ENCODE data around the gene ZFR2.
A peak's percentile ranks its signal among the peaks of the same experiment; 100 is the strongest.
"Not testable (repeated sequence)": the region's sequence is repeated elsewhere in the genome, so short reads cannot be mapped to it uniquely, and the experiment has no call there.

ZFR2 gene

GRCh38 chr19:3834349-3835054, 34.3 kb downstream of the ZFR2 start:
- DNase-seq, result no peak

DNA sequence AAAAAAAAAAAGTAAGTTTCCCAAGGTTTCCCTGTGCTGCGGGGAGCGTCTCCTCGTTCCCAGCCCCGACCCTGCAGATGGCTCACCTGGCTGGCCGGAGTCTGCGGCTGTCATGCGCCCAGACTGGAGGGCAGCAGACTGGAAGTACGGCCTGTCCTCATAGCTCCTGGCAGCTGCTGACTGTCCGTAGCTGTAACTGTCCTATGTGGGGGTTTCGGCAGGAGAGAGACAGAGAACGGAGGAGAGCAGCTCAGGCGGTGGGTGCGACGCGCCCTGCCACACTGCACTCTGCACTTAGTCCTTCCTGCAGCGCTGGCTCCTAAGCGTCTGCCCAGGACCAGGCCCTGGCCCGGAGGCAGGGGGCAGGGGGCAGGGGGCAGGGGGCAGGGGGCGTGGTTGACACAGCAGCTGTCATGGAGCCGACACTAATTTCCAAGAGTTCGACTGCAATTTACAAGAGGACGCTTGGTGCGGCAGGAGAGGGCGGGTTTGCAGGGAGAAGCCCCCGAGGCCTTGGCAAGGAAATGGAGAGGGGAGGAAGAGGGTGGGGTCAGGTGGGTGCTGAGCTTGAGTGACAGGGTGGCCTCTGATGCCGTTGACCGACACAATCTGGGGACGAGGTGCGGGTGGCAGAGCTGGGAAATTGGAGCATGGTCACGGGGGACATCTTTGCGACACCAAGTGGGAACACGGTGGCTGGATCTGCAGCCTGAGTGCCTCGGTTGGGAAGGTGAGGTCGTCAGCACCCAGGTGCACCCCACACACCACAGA, 35.1 kb downstream of the ZFR2 start:
- no peak for DNase-seq

GRCh38 chr19:3832001-3832400, 36.8 kb downstream of the ZFR2 start:
- DNase-seq, result no peak

- DNase-seq, result no peak
Observed at GRCh38 chr19:3831601-3832000, 37.2 kb downstream of the ZFR2 start.

DNA sequence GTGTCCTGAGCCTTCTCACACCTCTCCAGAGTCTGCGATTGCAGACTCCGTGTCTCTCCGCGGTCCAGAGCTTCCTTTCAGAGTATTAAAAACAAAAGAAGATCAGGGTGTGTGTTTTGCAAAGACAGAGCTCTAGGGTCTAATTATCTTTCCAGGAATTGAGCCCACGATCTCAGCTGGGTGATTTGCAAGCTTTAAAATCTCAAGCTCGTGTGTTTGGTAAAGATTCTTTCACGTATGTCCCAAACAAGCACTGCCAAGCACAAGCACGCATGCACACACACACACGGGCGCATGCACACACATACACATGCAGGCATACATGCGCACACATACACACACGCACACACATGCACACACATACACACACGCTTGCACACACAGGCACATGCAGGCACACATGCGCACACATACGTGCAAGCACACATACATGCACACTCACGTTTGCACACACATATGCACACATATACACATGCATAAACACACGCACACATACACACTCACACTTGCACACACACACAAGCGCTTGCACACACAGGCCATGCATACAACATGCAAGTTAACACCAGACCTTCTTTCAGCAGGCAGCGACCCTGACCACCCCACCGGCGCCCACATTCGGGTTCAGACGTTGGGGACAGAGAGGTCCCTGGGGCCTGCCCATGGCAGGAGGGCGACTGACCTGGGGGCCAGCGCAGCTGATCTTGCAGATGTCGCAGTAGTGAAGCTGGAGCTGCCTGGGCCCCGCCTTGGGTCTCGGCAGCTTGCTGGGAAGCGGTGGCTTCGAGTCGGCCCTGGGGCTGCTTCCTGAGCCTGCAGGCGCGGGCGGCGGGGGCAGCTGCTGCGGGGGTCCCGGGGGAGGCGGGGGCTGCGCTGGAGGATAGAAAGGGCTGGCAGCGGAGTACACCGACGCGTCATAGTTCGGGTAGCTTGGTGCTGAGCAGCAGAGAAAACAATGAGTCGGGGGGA, 37.9 kb downstream of the ZFR2 start:
- DNase-seq, result no peak

- no peak for DNase-seq
Observed at GRCh38 chr19:3827306-3827705, 41.5 kb downstream of the ZFR2 start.

GRCh38 chr19:3826163-3826562, 42.7 kb downstream of the ZFR2 start:
- no peak for DNase-seq

DNA sequence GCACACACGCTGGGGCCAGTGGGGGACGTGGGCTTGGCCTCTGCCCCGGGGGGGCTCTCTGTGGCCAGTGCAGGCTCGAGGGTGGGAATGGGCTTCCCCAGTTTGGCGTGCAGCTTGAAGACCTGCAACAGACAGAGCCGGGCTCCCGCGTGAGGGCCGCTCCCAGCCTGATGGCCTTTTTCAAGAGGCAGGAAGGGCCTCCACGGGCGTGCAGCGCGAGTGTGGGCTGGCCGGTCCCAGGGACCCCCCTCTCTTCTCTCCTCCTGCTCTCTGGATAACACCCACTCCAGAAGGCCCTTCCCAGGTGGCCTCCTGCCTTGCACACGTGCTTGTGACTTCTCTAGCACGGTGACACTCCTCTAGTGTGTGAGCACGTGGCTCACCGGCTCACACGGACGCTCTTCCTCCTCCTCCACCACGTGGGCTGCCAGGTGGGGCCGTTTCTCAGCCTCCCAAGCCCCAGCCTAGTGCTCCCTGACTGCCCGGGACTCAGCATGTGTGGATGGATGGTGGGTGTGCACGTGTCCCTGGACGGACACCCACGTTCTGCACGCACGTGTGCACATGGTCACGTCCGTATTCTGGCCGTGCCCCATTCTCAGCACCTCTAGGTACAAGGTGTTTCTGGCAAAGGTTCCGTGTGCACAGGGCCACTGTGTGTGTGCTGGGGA, 43.4 kb downstream of the ZFR2 start:
- DNase-seq, result no peak

DNA sequence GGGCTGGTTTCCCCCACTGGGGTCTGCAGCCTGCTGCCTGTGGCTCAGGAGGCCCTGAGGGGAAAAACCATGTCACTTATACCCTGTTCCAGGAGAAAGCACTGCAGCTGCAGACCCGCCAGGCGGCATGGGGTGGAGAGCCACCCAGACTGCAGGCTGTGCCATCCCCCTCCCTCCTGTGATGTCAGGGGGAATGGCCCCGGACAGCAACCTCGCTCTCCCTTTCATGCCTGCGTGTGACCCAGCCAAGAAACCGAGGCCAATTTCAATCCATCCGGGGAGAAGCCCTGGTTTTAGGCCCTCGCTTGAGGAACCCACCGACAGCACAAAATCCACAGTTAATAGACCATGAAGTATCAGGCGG, 45.5 kb downstream of the ZFR2 start:
- DNase-seq, result no peak

DNA sequence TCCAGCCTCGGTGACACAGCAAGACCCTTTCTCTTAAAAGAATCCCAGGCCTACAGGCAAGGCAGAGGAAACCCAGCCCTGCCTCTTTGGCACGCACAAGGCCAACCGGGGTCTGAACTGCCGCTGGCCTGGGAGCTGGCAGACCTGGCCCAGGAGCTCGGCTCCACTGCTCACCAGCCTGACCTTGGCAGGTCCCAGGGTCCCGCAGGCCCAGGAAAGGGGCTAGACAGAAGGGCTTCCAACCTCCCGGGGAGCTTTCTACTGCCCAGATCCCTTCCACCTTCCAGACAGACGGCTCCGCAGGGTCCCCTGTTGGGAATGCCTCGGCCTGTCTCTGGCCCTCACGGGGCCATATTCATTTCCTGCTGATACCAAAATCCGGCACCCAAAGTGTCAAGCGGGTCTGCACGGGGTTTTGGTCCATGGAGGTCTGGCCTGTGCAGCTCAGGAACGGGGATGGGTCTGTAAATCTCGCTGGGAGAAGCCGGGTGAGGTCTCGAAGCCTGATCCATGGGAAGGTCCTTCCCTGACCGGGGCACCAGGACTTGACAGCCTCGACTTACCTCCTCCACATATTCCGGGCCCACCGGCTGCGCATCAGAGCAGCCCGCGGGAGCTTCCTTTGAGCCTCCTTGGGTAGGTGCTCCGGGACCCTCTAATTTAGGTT, 46.0 kb downstream of the ZFR2 start:
- no peak for DNase-seq

GRCh38 chr19:3821857-3822364, 46.9 kb downstream of the ZFR2 start:
- DNase-seq, result peak; percentile 88 to 92

- DNase-seq, result no peak
Observed at GRCh38 chr19:3821156-3821555, 47.7 kb downstream of the ZFR2 start.

GRCh38 chr19:3819989-3820388, 48.8 kb downstream of the ZFR2 start:
- no peak for DNase-seq

- DNase-seq, result no peak
Observed at GRCh38 chr19:3818918-3819317, 49.9 kb downstream of the ZFR2 start.

DNA sequence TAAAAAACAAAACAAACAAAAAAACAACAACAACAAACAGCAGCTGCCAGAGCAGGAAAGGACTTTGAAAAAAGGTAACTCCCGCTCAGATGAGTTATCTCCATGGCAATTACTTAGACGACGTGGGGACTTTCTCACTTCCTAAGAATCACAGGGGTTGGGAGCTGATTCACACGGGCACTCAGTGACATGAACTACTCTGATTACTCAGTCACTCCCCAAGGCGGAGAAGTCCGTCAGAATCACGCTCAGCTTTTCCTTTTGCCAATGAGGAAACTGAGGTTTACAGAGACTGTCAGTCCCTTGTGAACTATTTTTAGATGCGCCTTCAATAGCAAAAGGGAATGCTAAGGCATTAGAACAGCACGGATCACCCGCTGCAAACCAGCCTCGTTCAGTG, 50.4 kb downstream of the ZFR2 start:
- peak; percentile 31 to 51 for DNase-seq

GRCh38 chr19:3817761-3818160, 51.1 kb downstream of the ZFR2 start:
- no peak for DNase-seq

GRCh38 chr19:3816566-3817218, 52.1 kb downstream of the ZFR2 start:
- DNase-seq, result no peak

DNA sequence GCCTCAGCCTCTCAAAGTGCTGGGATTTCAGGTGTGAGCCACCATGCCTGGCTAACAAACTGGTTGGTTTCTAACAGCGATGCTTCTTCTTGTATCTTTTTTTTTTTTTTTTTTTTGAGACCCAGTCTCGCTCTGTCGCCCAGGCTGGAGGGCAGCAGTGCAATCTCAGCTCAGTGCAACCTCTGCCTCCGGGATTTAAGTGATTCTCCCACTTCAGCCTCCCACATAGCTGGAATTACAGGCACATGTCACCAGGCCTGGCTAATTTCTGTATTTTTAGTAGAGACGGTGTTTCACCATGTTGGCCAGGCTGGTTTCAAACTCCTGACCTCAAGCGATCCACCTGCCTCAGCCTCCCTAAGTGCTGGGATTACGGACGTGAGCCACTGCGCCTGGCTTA, 52.7 kb downstream of the ZFR2 start:
- not testable (repeated sequence) for DNase-seq

DNA sequence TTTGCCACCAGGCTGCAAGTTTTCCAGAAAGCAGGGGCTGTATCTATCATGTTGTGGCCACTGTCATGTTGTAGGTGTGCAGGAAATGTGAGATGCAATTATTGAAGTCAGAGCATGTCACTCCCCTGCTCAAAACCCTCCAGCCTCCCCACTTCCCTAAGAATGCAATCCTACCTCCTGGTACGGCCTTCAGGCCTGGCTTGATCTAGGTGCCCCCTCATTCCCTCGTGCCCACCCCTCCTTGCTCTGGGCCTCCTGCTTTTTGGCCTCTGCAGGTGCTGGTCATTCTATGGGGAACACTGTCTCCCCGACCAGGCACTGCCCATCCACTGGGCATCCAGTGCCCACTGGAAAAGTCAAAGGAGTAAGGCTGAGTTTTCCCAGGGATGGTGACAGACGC, 54.2 kb downstream of the ZFR2 start:
- no peak for DNase-seq

DNA sequence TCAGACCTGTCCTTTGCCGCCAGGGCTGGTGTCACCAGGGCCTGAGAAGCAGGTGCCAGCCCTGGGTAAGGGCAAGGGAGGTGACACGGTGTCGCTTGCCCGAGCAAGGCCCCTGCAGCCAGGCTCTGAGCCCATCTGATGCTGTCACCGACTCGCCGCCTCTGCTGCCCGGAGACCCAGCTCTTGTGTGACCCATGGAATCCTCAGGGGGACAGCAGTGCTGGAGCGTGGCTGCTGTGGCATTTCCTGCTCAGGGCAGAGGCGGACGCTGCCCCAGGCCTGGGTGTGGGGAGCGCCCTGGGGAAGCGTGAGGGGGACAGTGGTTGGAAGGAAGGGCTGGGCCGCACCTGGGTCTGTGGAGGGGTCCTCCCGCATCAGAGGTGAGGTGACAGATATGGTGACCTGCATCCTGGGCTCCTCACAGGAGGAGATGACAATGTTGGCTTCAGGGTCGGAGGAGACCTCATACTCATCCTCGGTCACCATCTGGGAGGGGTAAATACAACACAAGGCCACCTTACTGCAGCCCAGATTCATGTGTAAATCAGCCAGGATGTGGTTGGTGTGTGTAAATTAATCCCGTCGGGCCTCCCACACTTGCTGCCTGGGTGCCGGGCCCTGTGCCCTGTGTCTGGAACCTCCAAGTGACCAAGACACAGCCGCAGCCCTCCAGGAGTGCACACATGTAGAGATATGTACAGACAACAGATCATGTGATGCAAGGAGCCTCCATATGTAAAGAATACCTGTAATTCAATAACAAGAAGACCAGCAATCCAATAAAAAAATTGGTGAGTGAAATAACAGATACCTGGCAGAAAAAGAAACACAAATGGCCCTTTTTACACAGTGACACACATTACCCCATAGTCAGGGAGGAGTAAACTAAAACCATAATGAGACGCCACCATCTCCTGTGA, 55.1 kb downstream of the ZFR2 start:
- peak in 1 of 2 experiments; percentile 28 for DNase-seq
